GM20000 (cell line): ENCODE data around the gene CELF2.
"Not testable (repeated sequence)": the region's sequence is repeated elsewhere in the genome, so short reads cannot be mapped to it uniquely, and the experiment has no call there.

Experiments
- DNase-seq: peaks from one replicate; pipeline ENCODE4 v3.0.0; 2012; ENCODE audit warnings: low spot score
- TF ChIP-seq, protein P1 (sequence below): IDR thresholded peaks from 2 replicates; pipeline ENCODE4 v1.5.1; 2012; ENCODE audit warnings: mild to moderate bottlenecking, control low read depth; ENCODE audit errors: extremely low read depth, missing control alignments

The CELF2 gene

GRCh38 chr10:11341283-11341960 lies 323.8 kb downstream of the CELF2 start:
- TF ChIP-seq, protein P1, sequence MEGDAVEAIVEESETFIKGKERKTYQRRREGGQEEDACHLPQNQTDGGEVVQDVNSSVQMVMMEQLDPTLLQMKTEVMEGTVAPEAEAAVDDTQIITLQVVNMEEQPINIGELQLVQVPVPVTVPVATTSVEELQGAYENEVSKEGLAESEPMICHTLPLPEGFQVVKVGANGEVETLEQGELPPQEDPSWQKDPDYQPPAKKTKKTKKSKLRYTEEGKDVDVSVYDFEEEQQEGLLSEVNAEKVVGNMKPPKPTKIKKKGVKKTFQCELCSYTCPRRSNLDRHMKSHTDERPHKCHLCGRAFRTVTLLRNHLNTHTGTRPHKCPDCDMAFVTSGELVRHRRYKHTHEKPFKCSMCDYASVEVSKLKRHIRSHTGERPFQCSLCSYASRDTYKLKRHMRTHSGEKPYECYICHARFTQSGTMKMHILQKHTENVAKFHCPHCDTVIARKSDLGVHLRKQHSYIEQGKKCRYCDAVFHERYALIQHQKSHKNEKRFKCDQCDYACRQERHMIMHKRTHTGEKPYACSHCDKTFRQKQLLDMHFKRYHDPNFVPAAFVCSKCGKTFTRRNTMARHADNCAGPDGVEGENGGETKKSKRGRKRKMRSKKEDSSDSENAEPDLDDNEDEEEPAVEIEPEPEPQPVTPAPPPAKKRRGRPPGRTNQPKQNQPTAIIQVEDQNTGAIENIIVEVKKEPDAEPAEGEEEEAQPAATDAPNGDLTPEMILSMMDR, result no peak

GRCh38 chr10:11344081-11344480 lies 326.4 kb downstream of the CELF2 start:
- TF ChIP-seq, protein P1, result no peak
- DNase-seq, result no peak

More at GRCh38 chr10:11341283-11341960, 323.8 kb downstream of the CELF2 start:
- DNase-seq, result no peak

DNA sequence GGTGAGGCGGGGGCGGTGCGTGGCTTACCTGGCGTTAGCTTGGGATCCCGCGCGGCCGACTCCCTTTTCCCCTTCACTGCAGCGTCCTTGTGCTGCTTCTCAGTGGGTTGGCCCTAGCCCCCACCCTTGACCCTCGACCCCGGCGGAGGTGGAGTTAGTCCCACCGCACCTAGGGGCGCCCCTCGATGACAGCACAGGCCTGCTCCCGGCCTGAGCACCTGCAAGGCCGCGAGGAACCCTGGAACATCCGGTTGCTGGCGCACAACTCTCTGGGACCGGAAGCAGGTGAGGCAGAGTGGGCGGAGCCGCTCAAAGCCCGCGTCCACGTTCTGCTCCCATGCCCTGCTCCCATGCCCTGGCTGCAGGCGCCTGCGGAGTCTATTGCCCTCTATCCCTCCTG lies 326.9 kb downstream of the CELF2 start:
- DNase-seq, result peak; percentile 52

DNA sequence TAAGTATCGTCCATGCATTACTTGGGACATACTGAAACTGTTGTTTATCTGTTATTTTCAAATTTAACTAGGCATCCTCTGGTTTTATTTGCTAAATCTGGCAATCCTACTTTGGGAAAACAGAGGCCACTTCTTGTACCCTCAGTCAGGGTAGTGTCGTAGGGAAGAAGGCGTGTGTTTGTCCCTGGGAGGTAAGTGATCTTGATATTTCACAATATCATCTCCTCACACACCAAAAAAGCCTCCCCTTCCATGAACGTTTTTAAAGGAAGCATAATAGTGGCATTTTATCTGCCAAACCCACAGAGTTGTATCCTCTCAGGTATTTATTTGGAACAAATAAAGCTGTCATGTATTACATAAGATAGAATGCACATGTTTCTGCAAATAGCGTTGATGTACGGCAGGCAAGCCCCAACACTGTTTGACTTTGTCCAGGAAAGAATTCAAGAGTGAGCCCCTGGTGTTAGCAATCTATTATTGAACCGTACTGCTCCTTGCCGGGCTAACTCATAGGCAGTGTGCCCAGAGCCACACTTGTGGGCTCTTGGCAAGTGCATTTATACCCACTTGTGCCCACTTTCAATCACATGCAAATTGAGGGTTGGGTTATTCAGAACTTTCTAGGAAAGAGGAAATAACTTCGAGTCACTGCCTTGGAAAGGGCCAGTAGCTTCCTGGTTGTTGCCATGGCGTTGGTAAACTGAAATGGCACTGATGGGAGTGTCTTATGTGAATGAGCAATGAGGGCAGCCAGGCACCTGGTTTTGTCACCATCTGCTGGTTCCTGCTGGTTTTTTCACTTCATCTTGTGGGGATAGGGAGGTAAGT lies 327.8 kb downstream of the CELF2 start:
- TF ChIP-seq, protein P1, result no peak
- DNase-seq, result no peak

More for the DNA sequence above, 326.9 kb downstream of the CELF2 start:
- TF ChIP-seq, protein P1, result no peak

GRCh38 chr10:11347580-11347979 lies 329.9 kb downstream of the CELF2 start:
- DNase-seq, result not testable (repeated sequence)

GRCh38 chr10:11351801-11352200 lies 334.1 kb downstream of the CELF2 start:
- TF ChIP-seq, protein P1, result no peak

GRCh38 chr10:11353006-11353896 lies 335.6 kb downstream of the CELF2 start:
- DNase-seq, result no peak
- TF ChIP-seq, protein P1, result no peak

More at GRCh38 chr10:11351801-11352200, 334.1 kb downstream of the CELF2 start:
- no peak for DNase-seq
